SHP77 treated with DMSO at 0.1 percent for 48 hours (cell line): Measurements from ENCODE around the gene KRT39.
"Not testable (repeated sequence)": the region's sequence is repeated elsewhere in the genome, so short reads cannot be mapped to it uniquely, and the experiment has no call there.

ENCODE experiments used
- DNase-seq: peaks from one replicate; lab custom pipeline; 2025; lab: John Stamatoyannopoulos, UW

The KRT39 gene

DNA sequence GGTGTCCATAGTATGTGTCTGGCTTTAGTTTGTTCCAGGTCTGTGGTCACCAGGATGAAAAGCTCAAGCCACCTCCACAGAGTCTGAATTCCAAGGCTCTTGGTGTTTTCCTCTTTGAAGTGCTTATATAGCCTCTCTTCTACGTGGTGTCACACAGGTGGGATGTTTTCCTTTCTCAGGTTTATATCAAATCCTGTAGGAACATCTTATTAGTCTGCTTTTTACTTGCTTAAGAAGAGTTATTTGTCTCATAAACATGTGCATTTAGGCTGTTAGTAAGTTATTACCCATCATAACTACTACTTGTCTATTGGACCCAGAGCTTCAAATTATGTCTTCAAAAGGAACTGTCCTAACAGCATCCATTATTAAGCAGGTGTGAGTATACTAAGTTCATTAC, at the start of gene KRT39:
Gene KRT39 (minus strand): TSS at position 101 of the 400 bp plus-strand sequence. CDS start 92 bp downstream, at position 9.
- no peak for DNase-seq

DNA sequence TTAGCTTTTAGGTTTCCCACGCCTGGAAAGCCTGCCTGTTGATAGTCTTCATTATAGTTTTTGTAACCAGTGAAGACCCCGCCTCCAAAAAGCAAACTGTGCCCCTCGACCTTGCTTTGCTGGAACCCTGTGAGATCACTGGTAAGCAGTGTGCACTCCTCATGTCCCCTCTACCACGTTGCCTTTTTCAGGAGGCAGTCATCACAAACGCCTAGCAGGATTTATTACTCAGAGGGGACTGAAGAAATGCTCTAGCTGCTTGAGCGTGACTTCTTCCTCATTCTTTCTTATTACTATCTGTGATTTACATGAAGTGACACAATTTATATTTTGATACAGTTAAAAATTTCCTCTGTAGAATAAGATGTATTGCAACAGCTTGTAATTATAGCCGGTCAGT, 48.7 kb upstream of the KRT39 start:
- DNase-seq: no peak

DNA sequence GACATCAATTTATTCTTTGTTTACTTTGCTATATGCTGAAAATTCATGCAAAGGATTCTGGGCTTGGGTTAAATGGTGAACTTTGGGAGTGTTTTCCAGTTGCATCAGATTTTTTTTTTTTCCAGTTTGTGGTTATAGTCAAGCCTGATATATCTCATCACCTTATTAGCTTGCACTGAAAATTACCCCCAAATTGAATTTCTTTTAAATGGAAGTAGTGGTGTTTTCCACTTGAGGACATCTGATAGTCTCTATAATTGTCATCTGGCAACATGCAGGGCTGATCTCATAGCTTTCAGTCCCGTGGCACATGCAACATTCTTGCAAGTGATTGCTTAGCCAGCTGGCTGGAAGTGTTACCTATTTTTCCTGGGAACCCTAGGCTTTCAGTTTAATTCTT, 46.9 kb upstream of the KRT39 start:
- DNase-seq: no peak

DNA sequence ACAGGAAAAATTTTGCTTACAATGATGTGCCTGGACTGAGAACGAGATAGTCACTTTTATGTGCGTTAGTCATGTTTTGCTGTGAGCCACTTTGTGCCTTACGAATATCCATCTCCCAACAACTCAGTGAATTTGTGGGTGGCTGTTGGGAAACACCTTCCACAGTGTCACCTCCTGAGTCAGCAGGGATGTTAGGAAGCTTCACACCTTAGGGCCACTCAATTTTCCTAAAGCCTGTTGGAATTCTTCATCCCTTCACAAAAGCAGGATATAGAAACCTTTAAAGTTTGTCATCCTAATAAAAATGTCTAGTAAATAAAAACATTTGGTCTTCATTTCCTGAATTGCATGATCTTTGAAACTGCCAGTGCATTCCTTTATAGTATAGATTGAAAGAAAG, 46.4 kb upstream of the KRT39 start:
- no peak for DNase-seq

DNA sequence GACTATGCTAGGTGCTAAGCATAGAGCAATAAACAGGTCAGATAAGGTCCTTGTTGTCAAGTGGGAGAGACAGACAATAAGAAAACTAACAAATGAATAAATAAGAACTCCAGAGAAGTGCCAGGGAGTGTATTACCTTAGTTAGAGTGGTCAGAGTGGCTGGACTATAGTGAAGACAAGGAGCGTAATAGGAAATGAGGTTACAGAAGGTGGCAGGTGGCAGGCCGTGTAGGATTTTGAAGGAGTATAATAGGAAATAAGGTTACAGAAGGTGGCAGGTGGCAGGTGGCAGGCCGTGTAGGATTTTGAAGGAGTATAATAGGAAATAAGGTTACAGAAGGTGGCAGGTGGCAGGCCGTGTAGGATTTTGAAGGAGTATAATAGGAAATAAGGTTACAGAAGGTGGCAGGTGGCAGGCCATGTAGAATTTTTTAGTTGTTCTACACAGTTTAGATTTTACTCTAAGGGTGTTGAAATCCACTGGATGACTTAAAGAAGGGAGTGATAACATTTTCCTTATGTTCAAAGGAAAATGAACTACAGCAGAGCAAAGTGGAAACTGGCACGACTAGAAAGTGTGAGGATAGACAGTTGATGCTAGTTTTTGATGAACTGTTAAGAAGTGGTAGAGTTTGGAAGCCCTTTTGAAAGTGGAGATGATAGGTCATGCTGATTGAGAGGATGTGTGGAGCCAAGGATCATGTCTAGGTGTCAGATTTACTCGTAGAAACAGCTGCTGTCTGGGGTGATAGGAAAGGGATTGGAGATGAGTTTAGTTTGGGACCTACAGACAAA, 45.8 kb upstream of the KRT39 start:
- no peak for DNase-seq

DNA sequence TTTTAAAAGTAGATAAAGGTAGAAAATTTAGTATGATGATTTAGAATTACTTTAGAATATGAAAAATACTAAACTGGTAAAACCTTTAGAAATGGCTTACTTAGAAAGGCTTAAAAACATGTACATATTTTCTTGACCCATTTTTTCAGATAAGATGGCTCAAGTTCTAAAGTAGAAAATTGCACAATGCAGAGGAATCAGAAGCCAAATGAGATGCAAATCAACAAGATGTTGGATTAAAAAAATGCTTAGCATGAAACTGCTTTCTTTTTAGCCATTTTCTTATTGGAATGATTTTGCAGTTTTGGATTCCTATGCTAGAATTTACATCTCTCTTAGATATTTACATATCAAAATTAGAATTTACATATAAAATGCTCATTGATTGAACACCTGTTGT, 43.7 kb upstream of the KRT39 start:
- DNase-seq: no peak

DNA sequence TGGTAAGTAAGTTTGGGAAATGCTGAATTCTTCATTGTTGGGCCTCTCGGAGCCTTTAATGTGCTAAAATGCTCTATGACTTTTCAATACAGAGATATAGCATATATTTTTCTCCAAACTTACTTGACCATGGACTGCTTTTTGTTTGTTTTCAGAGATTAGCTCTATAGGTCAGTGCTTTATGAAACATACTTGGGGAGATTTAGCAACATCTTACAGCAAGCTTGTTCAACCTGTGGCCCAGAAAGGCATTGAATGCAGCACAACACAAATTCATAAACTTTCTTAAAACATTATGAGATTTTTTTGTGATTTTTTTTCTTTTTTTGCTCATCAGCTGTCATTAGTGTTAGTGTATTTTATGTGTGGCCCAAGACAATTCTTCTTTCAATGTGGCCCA, 43.2 kb upstream of the KRT39 start:
- no peak for DNase-seq

DNA sequence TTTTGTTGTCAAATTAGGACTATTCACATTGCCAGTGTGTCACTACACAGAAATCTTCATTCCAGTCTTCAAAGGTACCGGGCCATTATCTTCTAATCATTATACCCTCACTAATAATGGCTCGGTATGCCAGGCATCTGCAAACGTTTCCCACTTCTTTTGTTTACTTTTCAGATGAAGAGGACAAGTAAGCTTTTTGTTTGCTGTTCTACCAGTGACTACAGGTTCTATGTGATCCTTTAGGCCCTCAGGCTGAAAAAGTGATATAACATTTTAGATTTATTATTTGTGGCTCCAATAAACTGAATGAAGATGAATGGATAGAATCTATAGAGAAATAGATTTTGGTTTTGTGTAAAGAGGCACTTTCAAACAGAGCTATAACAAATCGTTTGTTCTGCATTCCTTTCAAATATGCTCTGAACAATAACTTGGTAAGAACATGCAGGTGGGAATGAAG, 42.6 kb upstream of the KRT39 start:
- DNase-seq: no peak

DNA sequence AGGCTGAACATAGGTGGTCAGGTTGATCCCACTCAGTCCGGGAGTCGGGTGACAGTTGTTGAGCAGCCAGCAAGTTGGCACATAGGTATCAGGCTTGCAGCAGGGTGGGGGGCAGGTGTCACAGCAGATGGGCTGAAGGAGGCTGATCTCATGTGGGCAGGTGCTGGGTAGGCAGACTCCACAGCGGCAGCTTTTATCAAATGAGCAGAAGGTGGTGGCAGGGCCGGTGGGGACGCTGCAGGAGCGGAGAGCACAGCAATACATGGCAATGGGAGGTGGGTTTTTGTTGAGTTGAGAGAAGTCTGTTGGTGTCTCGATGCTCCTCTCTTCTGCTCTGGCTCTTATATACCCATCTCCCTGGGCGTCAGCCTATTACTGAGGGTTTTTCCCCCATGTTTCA, 42.1 kb upstream of the KRT39 start, which contains the start of gene KRTAP3-1:
Gene KRTAP3-1 (minus strand): TSS at position 318 of the 400 bp plus-strand sequence. CDS start 54 bp downstream, at position 264.
- peak; percentile 16 for DNase-seq

DNA sequence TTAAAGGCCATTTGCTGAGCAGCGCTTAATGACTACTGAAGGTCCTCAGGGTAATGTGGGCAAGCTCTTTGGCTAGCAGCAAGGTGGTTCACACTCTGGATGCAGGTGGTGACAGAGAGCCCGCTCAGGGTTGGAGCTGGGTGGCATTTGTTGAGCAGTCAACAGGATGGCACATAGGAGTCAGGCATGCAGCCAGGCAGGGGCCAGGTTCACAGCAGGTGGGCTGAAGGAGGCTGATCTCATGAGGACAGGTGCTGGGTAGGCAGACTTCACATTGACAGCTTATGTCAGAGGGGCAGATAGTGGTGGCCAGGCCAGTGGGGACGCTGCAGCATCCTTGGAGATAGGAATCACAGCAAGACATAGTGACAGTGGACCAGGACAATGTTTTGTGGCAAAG, 37.6 kb upstream of the KRT39 start:
- peak; percentile 5 for DNase-seq

DNA sequence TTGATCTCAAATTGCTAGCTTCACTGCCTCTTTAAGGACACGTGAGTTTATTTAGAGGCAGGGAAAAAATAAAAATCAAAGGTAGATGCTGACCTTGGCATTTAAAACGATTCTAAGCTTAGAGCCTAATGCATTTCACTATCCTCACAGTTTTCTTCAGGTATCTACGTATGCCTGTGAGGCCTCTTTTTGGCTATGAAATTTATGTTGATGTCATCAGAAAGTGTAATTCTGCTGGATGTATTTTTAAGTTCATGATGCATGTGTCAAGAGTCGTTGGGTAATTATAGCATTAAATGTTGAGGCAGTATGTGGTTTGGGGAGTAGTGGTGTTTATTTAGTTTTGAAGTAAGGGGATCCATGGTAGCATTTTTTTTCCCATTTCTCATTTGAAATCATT, 37.2 kb upstream of the KRT39 start:
- no peak for DNase-seq

DNA sequence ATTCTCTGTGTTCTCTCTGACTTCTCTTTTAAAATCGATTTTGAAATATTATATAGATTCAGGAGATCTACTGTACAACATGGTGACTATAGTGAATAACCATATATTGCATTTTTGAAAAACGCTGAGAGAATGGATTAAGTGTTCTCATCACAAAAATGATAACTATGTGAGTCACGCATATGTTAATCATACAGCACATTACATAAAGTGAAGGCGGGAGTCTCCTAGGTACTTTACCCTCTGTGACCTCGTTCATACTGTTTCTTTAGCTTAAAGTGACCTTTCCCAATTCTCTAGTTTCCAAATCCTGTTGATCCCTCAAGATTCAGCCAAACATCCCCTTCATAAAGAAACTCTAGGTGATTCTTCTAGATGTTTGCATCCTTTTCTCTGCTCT, 36.1 kb upstream of the KRT39 start:
- no peak for DNase-seq

DNA sequence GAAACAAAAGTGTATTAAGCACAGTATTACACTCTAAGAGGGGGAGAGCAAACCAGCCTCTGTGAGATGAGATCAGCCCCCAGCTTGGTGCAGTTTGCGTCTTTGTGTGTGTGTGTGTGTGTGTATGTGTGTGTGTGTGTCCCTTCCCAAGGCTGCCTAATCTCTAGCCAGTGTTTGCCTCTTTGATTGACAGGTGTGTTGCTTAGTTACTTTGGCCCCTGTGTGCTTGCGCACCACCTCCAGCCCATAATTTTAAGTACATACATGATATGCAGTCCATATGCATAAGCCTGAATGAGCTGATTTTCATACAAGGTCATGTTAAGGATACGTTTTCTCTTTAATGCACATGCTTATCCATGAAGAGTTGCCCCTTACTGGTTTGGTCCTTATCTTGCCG, 35.0 kb upstream of the KRT39 start:
- DNase-seq: no peak

DNA sequence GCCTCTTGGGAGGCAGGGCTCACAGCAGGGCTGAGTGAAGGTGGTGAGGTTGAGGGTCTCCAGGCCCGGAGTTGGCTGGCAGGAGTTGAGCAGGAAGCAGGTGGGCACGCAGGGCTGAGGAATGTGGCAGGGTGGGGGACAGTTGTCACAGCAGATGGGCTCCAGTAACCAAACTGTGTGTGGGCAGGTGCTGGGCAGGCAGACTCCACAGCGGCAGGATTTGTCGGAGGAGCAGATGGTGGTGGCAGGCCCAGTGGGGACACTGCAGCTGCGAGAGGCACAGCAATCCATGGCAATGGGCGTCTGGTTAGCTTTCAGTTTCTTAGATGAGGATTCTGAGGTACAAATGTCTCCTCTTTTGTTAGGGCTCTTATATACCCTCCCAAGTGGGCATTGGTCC, 32.8 kb upstream of the KRT39 start, which contains the start of gene KRTAP3-2:
Gene KRTAP3-2 (minus strand): TSS at position 344 of the 400 bp plus-strand sequence. CDS start 53 bp downstream, at position 291.
- DNase-seq: not testable (repeated sequence)

DNA sequence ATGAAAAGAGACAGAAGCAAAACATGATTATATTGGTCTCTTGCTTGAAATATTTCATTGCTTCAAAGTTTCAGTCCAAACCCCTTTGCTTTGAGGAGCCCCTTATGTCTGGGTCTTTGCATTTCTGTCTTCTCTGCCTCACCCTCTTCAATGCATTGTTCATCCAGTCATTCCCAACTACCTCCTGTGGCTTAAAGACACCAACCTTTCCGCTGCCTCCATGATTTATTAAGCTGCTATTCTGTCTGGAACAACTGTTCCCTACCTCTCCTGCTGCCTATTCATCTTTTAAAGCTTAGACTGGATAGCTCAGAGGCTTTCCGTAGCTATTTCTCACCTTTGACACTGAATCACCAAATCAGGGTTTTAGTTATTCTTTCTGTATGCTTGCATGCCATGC, 30.6 kb upstream of the KRT39 start:
- DNase-seq: no peak

DNA sequence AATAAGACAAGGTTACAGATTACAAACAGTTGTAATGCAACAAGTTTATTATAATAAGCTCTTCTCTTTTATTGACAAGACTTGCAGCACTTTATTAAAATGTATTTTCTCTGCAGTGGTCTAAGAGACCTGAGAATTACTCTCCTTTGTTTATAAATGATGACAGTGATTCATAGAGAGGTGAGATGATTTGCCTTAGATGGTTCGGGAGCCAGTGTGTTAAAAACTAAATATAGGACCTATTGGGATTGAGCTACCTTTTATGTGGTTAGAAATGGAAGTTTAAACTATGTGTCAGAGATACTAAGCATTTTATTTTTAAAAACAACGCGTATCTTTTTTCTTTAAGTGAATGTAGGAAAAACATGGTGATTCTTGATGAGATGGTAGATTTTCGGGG, 30.1 kb upstream of the KRT39 start:
- no peak for DNase-seq

DNA sequence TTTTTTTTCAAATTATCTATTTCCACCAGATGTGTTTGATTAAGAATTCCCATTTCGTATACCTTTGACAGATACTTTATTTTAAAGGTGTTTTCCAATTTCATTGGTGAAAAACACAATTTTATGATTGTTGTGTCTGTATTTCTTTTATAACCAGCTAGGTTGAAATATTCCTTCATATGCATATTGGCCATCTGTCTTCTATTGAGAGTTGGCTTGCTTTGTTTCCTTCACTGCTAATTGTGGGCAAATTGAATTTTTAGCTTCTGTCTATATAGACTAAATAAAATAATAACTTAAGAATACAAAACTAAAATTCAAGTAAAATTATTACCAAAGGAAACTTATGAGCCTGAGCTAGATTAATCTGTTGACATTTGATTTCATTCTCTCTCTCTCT, 28.4 kb upstream of the KRT39 start:
- no peak for DNase-seq

DNA sequence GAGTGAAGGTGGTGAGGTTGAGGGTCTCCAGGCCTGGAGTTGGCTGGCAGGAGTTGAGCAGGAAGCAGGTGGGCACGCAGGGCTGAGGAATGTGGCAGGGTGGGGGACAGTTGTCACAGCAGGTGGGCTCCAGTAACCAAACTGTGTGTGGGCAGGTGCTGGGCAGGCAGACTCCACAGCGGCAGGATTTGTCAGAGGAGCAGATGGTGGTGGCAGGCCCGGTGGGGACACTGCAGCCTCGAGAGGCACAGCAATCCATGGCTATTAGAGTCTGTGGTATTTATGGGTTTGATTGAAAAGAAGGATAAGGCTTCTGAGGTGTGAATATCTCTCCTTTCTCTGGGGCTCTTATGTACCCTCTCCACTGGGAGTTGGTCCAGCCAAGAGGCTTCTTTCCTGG, 27.1 kb upstream of the KRT39 start, which contains the start of gene KRTAP3-3:
Gene KRTAP3-3 (minus strand): TSS at position 326 of the 400 bp plus-strand sequence. CDS start 67 bp downstream, at position 259.
- DNase-seq: no peak

DNA sequence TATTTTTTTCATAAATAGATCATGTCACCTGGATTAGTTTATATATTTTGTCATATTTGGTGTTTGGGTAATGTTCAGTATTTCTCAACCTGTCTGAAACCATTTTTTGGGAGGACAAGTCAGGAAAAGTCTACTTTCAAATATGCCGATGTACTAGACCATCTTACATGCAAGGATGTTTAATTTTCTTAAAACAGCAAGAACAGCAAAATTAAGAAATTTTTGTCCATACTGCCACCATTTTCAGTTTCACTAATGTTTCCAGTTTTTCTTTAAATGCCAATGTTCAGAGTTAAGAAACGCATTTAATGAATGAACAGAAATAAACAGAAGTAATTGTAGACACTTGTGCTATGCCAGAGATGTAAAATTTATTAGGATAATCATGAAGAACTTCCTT, 26.3 kb upstream of the KRT39 start:
- DNase-seq: no peak

DNA sequence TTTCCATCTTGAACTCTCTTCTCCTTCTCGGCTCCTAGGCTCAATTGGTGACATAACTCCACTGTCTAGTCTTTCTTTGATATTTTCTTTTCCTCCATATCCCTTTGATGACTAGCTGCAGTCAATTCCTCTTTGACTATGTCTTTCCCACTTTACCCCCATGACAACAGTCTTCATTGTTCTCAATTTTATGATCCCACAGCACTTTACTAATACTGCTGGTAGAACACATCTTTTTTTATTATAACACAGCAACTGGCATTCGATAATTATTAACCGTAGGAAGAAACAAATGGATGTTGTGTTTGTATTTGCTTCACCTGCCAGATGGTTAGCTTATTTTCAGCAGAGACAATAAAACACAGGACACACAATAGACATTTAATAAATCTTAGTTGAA, 25.9 kb upstream of the KRT39 start:
- DNase-seq: no peak

DNA sequence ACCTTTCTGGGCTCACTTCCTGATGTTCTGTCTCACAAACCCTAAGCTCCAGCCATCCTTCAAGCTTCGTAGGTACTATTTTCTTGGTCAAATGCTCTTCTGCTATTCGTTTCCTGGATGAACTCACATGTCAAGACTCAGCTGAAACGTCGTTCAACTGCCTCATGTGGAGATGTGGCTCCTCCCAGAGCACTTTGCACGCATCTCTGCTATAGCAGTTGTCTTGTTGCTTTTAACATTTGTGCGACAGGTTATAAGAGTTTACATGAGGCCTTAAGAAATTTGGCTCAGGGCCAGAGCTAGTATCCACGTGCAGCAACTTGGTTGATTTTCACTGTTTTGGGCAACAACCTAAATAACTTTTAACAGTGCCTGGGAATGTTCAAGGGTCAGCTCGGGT, 20.2 kb upstream of the KRT39 start:
- DNase-seq: no peak

DNA sequence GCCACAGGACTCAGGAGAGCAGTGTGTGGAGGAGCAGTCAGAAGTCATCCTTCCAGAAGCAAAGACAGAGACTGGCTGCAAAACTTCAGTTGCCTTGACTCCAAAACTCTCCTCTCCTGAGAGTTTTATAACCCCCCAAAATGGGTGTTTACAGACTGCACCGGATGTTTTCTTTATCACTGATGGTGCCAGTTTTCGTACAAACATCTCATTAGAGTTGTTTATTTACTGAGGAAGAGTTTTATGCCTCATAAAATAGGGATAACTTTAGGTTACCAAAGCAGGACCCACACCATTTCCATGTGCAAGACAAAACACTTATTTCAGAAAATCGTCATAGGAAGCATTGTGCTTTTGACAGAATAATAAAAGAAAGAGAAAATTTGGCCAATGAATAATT, 17.5 kb upstream of the KRT39 start, which contains the start of gene KRT40:
Gene KRT40 (minus strand): TSS at position 101 of the 400 bp plus-strand sequence. CDS start 53 bp downstream, at position 48.
- DNase-seq: no peak

DNA sequence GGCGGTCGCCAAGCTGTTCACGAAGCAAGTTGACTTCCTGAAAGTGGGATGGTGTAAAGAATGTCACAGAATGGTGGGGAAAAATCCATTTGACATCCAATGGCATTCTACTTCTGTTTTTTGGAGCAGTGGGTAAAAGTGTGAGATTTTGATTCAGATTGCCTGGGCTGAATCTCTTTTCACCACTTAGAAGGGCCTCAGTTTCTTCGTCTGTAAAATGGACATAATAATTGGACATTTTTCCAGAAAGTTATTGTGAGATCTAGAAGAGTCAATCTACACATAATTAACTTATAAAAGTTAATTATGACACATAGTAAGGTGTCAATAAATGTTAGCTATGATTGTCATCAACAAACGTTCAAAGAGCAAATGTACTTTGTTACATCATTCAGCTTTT, 14.4 kb upstream of the KRT39 start:
- DNase-seq: no peak

DNA sequence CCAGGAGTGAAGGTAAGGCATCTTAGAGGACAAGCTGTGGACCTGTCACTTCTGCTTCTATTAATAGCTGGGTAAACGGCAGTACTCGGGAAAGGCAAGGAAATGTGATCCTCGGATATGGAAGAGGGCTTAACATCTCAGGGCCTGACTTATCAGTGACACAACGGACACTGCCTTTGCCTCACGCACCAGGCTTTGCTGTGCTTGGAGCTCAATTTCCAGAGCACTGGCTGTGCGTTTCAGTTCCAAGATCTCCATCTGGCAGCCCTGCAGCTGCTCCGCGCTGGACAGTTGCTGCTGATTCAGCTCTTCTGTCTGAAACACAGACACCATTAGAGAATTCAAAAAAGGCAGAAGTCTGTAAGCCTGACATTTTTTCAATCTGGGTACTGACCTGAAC, 13.8 kb upstream of the KRT39 start:
- DNase-seq: no peak
